Naive B cell (primary cell): Measurements from ENCODE around the gene POLR1A. TPM values are rescaled to one million over a fixed set of nuclear protein-coding genes. Genes with fewer than 3 reads are reported as not detected.
A peak's percentile ranks its signal among the peaks of the same experiment; 100 is the strongest.

Experiments
- ATAC-seq, 2 donors: fragments of 150-1000 bp; cut with Tn5 transposase; 2 replicates each; pipeline ENCODE4 v1.10.0; 2021; ENCODE audit warnings: low read depth in 2 of 2, mild to moderate bottlenecking in 2 of 2, moderate library complexity in 2 of 2
- DNase-seq: peaks from one replicate; pipeline ENCODE4 v3.0.0; 2022
- H3K27ac Mint-ChIP-seq, 6 donors: one replicate each; pipeline ENCODE4 v1.8.0; 2020 to 2022; ENCODE audit warnings: mild to moderate bottlenecking in 6 of 6, mixed read lengths in 6 of 6, moderate library complexity in 5 of 6, inconsistent platforms in 2 of 6
- H3K27me3 Mint-ChIP-seq, 3 donors: one replicate each; pipeline ENCODE4 v1.8.0; 2021 to 2022; ENCODE audit warnings: mixed read lengths in 3 of 3, mild to moderate bottlenecking in 1 of 3
- H3K36me3 Mint-ChIP-seq, 2 donors: one replicate each; pipeline ENCODE4 v1.8.0; 2020 to 2022; ENCODE audit warnings: mixed read lengths in 2 of 2, inconsistent platforms in 1 of 2, mild to moderate bottlenecking in 1 of 2
- H3K4me1 Mint-ChIP-seq, 3 donors: one replicate each; pipeline ENCODE4 v1.8.0; 2020 to 2022; ENCODE audit warnings: mixed read lengths in 3 of 3, inconsistent platforms in 1 of 3, mild to moderate bottlenecking in 1 of 3, moderate library complexity in 1 of 3
- H3K4me3 Mint-ChIP-seq, 8 donors: one replicate each; pipeline ENCODE4 v1.8.0; 2020 to 2022; ENCODE audit warnings: mild to moderate bottlenecking in 8 of 8, mixed read lengths in 8 of 8, moderate library complexity in 8 of 8, inconsistent platforms in 2 of 8
- H3K9me3 Mint-ChIP-seq, 7 donors: one replicate each; pipeline ENCODE4 v1.8.0; 2020 to 2022; ENCODE audit warnings: mixed read lengths in 7 of 7, mild to moderate bottlenecking in 5 of 7, inconsistent platforms in 2 of 7, moderate library complexity in 1 of 7
- polyA plus RNA-seq, 6 donors: library from polyadenylated mRNA; unstranded; fragments of 300-500 nt; fragmentation: Illumina TruSeq; gene quantifications; one replicate each; pipeline ENCODE4 v1.2.3, GENCODE V29; 2021; ENCODE audit warnings: low read depth in 6 of 6

The POLR1A gene
- polyA plus RNA-seq, 6 donors from 2014 or later: 1.9 to 6.2 (median 2.4) TPM; not detected in 1

- peaks cover 20 to 24% of the 10 kb centered on the region in 2 donors for H3K36me3 Mint-ChIP-seq
- H3K27ac Mint-ChIP-seq: no peak overlapping the region
- no peaks in the 10 kb centered on the region for H3K4me1 Mint-ChIP-seq
- H3K9me3 Mint-ChIP-seq: no peaks in the 10 kb centered on the region
- H3K4me3 Mint-ChIP-seq: peak overlapping the region in 1 of 8 donors; percentile 6
- ATAC-seq (no peak), DNase-seq (no peak)
- no peaks in the 10 kb centered on the region for H3K27me3 Mint-ChIP-seq
Observed at GRCh38 chr2:86048383-86048701, 57.3 kb downstream of the POLR1A start.

GRCh38 chr2:86047575-86048382 lies 57.9 kb downstream of the POLR1A start:
- Mint-ChIP-seq H3K27me3 (no peaks in the 10 kb centered on the region), H3K9me3 (no peaks in the 10 kb centered on the region), H3K27ac (no peak overlapping the region), H3K4me3 (peak overlapping the region in 1 of 8 donors; percentile 6), H3K36me3 (peaks cover 26% of the 10 kb centered on the region in 2 donors), H3K4me1 (peaks cover 0 to under 1% (median 0%) of the 10 kb centered on the region in 3 donors)
- ATAC-seq (no peak), DNase-seq (no peak)

GRCh38 chr2:86045541-86045940 lies 60.1 kb downstream of the POLR1A start:
- peaks cover 4 to 12% (median 7%) of the 10 kb centered on the region in 3 donors for H3K4me1 Mint-ChIP-seq
- peak overlapping the region in 1 of 6 donors; percentile 70 for H3K27ac Mint-ChIP-seq

DNA sequence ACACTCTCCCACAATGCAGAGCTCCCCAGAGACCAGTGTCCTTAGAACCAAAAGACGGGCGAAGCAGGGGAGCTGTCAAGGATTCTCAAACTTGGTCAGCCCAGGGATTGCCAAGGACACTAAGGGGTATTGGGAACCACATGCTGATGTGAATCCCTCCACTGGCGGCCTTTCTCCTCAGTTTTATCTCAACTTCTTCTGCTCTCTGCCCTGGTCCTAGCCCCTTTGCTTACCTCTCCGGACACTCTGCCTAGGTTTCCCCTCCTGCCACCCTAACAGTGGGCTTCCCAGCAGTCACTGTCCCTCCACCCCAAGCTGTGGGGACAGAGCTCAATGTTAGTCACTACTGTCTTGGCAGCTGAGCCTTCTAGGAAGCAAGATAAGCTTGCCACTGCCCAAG lies 61.1 kb downstream of the POLR1A start:
- no peak for DNase-seq
- Mint-ChIP-seq H3K27me3 (no peaks in the 10 kb centered on the region), H3K36me3 (peaks cover 31 to 34% of the 10 kb centered on the region in 2 donors), H3K4me1 (peaks cover 4 to 15% (median 12%) of the 10 kb centered on the region in 3 donors), H3K9me3 (peaks cover 0 to 1% (median 0%) of the 10 kb centered on the region in 7 donors), H3K4me3 (no peak overlapping the region), H3K27ac (peak overlapping the region in 2 of 6 donors; percentile 77 to 86)
- ATAC-seq: no peak

More at GRCh38 chr2:86045541-86045940, 60.1 kb downstream of the POLR1A start:
- peaks cover 31 to 34% of the 10 kb centered on the region in 2 donors for H3K36me3 Mint-ChIP-seq
- H3K27me3 Mint-ChIP-seq: no peaks in the 10 kb centered on the region
- peaks cover 0 to 1% (median 0%) of the 10 kb centered on the region in 7 donors for H3K9me3 Mint-ChIP-seq
- ATAC-seq (no peak), DNase-seq (no peak)
- no peak overlapping the region for H3K4me3 Mint-ChIP-seq

- Mint-ChIP-seq H3K27ac (no peak overlapping the region), H3K4me3 (peak overlapping the region in 1 of 8 donors; percentile 35), H3K4me1 (peaks cover 8 to 21% (median 17%) of the 10 kb centered on the region in 3 donors), H3K36me3 (peaks cover 31 to 34% of the 10 kb centered on the region in 2 donors), H3K27me3 (no peaks in the 10 kb centered on the region), H3K9me3 (peaks cover 0 to 1% (median 0%) of the 10 kb centered on the region in 7 donors)
- DNase-seq (no peak), ATAC-seq (no peak)
Observed at GRCh38 chr2:86044045-86044444, 61.6 kb downstream of the POLR1A start.

- Mint-ChIP-seq H3K4me3 (peak overlapping the region in 1 of 8 donors; percentile 15), H3K27me3 (no peaks in the 10 kb centered on the region)
Observed at GRCh38 chr2:86042256-86043168, 63.2 kb downstream of the POLR1A start.

DNA sequence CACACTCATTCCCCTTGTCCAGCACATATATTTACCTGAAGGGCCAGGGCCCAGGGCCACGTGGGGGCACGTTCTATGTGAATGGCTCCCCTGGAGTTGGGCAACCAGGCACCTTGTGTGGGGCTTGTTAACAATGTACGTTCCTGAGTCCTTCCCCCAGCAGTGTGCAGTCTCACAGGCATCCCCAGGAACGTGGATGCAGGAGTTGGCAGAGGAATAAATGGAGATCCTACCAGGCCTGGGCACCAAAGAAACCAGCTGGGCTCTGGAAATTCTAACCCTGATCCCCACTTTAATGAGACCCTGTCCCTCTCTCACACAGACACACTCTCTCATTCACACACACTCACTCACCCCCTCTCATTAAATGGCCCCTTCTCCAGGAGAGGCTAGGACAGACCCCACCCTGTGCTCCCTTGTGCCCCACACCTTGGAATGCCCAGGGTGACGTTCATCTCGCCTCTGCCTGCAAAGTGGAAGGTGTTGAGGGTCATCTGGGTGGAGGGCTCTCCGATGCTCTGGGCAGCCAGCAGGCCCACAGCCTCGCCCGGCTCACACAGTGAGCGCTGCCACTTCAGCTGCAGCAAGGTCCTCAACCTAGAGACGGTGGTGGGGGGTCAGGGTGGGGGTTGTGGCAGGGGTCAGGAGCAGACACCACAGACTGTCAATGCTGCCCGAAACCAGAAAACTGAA lies 65.6 kb downstream of the POLR1A start:
- H3K9me3 Mint-ChIP-seq: peaks cover 0 to 1% (median 0%) of the 10 kb centered on the region in 7 donors
- peaks cover 42 to 60% (median 56%) of the 10 kb centered on the region in 3 donors for H3K4me1 Mint-ChIP-seq
- DNase-seq (no peak), ATAC-seq (no peak)
- no peaks in the 10 kb centered on the region for H3K27me3 Mint-ChIP-seq
- H3K27ac Mint-ChIP-seq: peak overlapping the region in 5 of 6 donors; percentile 32 to 100 (median 96)
- H3K4me3 Mint-ChIP-seq: peak overlapping the region in 1 of 8 donors; percentile 41
- peaks cover 19 to 23% of the 10 kb centered on the region in 2 donors for H3K36me3 Mint-ChIP-seq

More at GRCh38 chr2:86042256-86043168, 63.2 kb downstream of the POLR1A start:
- Mint-ChIP-seq H3K36me3 (peaks cover 31 to 34% of the 10 kb centered on the region in 2 donors), H3K4me1 (peaks cover 23 to 36% (median 32%) of the 10 kb centered on the region in 3 donors), H3K9me3 (peaks cover 0 to 1% (median 0%) of the 10 kb centered on the region in 7 donors), H3K27ac (peak overlapping the region in 2 of 6 donors; percentile 50 to 87)
- DNase-seq (no peak), ATAC-seq (no peak)

- peaks cover 15 to 16% of the 10 kb centered on the region in 2 donors for H3K36me3 Mint-ChIP-seq
- H3K27ac Mint-ChIP-seq: peak overlapping the region; percentile 89 to 100 (median 96)
- no peak overlapping the region for H3K4me3 Mint-ChIP-seq
- ATAC-seq (no peak), DNase-seq (no peak)
- peaks cover 0 to 1% (median 0%) of the 10 kb centered on the region in 7 donors for H3K9me3 Mint-ChIP-seq
- H3K4me1 Mint-ChIP-seq: peaks cover 48 to 68% (median 58%) of the 10 kb centered on the region in 3 donors
- no peaks in the 10 kb centered on the region for H3K27me3 Mint-ChIP-seq
Observed at GRCh38 chr2:86039178-86039962, 66.3 kb downstream of the POLR1A start.

- peak overlapping the region in 6 of 8 donors; percentile 57 to 94 (median 67) for H3K4me3 Mint-ChIP-seq
- peaks cover 0 to 1% (median 0%) of the 10 kb centered on the region in 7 donors for H3K9me3 Mint-ChIP-seq
- DNase-seq (peak; percentile 57), ATAC-seq (peak in 1 of 2 donors; percentile 10)
- no peaks in the 10 kb centered on the region for H3K27me3 Mint-ChIP-seq
- peak overlapping the region; percentile 89 to 100 (median 97) for H3K27ac Mint-ChIP-seq
- peaks cover 53 to 74% (median 58%) of the 10 kb centered on the region in 3 donors for H3K4me1 Mint-ChIP-seq
- H3K36me3 Mint-ChIP-seq: peaks cover 12 to 14% of the 10 kb centered on the region in 2 donors
Observed at GRCh38 chr2:86038291-86039081, 67.2 kb downstream of the POLR1A start.

DNA sequence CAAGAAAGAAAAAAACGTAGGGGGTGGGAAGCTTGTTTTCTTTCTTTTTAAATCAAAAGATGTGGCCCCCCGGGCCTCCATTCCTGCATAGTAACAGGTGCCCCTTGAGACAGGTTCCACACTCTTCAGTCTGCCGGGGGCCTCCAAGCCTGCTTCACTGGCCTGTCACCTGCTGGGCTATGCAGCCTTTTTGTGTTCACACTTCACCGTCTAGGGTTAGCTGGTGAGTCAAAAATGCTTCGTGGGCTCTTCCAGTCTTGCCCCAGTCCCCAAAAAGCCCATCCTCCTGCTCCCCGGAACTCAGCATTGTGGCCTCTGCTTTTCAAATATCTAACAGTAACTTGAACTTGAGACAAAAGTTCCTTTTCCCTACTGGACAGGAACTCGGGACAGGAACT lies 67.9 kb downstream of the POLR1A start:
- peaks cover 5 to 13% of the 10 kb centered on the region in 2 donors for H3K36me3 Mint-ChIP-seq
- DNase-seq (no peak), ATAC-seq (no peak)
- peak overlapping the region in 7 of 8 donors; percentile 65 to 94 (median 78) for H3K4me3 Mint-ChIP-seq
- peaks cover 53 to 78% (median 57%) of the 10 kb centered on the region in 3 donors for H3K4me1 Mint-ChIP-seq
- H3K27ac Mint-ChIP-seq: peak overlapping the region; percentile 96 to 100 (median 99)
- H3K27me3 Mint-ChIP-seq: no peaks in the 10 kb centered on the region
- peaks cover 0 to 1% (median 0%) of the 10 kb centered on the region in 7 donors for H3K9me3 Mint-ChIP-seq

DNA sequence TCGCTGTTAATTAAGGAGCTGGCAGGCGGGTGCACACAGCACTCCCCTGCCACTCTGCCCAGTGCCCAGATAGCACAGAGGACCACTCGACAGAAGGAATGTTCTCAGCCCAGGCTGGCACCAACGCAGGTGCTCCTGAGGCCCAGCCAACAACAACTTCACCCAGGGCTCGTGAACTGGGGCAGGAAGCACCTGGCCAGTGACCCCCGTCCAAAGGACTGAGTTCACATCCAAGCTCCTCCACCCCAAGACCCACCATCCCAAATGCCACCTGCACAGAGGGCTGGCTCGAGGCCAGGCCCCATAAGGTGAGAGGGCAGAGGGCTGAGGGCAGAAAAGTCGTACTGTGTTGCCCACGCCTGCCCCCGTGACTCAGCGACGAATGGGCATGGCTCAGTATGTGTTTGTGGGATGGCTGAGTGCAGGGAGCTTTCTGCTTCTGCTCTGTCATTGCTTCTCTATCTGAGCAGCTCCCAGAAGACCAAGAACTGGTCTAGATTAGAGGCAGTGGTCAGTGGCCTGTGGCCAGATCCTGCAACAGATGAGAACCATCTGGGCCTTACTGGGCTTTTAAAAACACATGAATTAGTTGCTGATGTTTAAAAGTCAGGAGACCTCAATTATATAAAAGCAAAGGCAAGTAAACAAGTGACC lies 68.4 kb downstream of the POLR1A start:
- Mint-ChIP-seq H3K27ac (peak overlapping the region; percentile 96 to 100 (median 99)), H3K9me3 (peaks cover 0 to 1% (median 0%) of the 10 kb centered on the region in 7 donors), H3K4me3 (peak overlapping the region; percentile 31 to 94 (median 80)), H3K36me3 (peaks cover 0 to 12% of the 10 kb centered on the region in 2 donors), H3K27me3 (no peaks in the 10 kb centered on the region), H3K4me1 (peaks cover 53 to 78% (median 55%) of the 10 kb centered on the region in 3 donors)
- no peak for ATAC-seq
- peak; percentile 31 for DNase-seq
